GM18511 (cell line): ENCODE data around the gene OSBP.

Experiments
- ATAC-seq: cut with Tn5 transposase; IDR thresholded peaks from one replicate; pipeline ENCODE4 v1.9.1; 2021; ENCODE audit warnings: mild to moderate bottlenecking, moderate library complexity; ENCODE audit not compliant: unreplicated experiment

OSBP gene

DNA sequence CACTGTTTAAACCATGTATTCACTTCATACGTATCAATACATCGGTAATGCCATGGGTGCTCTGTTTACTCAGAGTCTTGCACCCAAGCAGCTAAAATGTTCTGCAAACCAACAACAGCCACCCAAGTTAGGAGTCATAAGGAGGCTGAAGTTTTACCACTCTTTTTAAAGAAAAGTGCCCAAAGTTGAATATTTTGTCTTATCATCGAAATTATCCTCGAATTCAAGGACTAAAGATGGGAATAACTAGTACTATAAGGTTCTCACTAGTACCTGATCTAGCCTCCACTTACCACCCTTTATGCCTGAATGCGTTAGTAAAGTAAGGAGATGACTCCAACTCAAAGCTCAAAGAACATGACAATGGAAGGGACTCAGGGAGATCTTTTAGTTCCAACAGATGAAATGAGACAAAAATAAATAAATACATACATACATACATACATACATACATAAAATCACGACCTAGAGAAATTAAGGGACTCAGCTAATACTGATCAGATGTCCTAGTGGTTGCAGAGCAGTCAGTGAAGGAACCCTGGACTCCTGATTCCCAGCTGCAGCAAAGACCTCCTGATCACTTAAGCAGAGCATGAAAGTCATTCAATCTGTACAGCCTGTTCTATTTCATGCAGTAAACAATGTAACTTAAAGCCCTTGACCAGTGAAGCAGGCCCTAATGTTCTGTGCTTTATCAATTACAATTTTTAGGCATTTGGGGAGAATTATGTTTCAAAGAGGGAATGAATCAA, 7.7 kb downstream of the OSBP start:
- no peak for ATAC-seq

DNA sequence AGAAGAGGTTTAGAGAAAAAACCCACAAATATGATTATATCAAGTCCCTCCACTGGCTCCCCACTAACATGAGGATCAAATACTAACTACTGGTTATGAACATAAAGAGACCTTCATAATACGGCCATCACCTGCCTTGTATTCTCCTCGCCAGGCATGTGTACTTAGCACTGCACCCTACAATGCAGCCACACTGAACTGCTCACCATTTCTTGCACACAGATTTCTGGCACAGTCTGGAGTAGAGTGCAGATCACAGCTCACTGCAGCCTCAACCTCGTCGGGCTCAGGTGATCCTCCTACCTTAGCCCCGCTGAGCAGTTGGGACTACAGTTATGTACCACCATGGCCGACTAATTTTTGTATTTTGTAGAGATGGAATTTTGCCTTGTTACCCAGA, 13.1 kb downstream of the OSBP start:
- ATAC-seq: no peak

DNA sequence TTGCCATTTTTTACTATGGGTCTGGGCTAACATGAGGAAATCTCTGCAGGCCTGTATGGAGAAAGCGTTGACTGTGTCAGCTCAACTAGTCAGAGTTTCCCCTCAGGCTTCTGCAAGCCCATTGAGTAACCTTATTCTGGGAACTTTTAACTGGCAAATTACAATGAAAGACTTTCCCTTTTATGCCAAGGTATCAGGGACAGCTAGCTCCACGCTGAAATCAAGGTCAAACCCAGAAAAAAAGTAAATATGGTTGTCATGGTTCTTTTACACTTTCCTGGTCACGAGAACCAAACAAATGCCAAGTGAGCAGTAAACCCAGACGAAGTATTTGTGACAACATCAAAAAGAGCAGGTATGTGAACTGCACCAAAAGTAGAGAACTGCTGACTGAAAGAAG, 13.8 kb downstream of the OSBP start:
- no peak for ATAC-seq

DNA sequence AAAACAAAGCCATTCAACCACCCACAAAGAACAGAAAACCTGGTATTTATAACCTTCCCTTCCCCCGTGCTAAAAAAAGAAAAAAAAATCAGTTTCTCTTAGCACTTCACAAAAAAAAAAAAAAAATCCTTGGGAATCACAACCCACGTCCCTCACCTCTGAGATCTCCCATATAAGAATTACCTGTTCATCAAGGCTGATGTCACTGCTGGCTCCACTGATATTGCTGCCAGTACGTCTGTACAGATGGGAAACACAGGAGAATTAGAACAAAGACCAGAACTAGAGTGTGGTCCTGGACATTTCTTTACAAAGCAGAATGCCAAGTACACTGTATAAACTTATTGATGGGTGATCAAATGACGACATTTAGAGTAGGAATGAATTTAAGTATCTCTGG, 14.9 kb downstream of the OSBP start:
- no peak for ATAC-seq

DNA sequence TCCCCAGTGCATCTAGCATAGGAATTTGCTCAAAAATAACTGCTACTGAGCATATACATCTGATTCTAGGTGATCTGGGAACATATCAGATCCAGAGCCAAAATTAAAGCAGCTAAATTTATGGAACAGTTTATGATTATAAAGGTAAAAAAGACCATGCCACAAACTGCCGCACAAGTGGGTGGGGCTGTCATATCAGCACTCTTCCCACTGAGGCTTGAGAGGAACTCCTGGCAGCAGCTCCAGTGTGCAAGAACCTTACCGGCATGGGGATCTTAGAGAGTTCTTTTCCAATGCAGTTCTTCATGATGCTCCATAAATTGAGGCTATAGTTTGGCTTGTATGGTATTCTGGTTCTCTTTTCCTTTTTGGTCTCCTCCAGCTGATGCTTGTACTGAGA, 15.3 kb downstream of the OSBP start:
- ATAC-seq: no peak

DNA sequence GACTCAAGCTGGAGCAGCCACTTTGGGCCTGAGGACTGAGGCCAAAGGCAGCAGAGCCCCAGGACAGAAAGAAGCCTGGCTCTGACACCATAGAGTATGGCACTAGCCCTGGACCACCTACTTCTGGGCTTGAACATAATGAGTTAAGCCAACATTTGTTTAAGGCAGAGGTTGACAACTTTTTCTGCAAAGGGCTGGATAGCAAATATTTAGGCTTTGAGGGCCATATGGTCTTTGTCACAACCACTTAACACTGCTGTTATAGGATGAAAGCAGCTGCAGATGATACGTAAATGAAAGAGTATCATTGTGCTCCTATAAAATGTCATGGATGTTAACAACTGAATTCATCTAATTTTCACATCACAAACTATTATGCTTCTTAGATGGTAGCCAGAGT, 16.6 kb downstream of the OSBP start:
- no peak for ATAC-seq

GRCh38 chr11:59584294-59584693, 31.3 kb downstream of the OSBP start:
- ATAC-seq: no peak

DNA sequence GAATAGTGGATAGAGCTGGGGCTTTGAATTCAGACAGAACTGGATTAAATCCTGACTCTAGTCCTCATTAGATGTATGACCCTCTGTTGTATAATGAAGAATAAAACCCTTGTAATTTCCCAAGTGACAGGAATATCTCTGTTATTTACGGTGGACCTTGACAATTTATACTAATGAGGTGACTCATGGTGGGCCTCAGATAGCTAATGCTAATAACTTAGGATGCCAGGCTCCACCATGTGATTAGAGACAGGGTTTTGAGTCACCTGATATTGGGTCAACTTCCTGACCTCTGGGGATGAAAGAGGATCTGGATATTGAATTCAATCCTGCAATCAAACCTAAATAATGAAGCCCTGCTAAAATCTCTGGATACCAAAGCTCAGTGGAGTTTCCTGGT, 33.6 kb downstream of the OSBP start:
- no peak for ATAC-seq

GRCh38 chr11:59578369-59578768, 37.2 kb downstream of the OSBP start:
- no peak for ATAC-seq

DNA sequence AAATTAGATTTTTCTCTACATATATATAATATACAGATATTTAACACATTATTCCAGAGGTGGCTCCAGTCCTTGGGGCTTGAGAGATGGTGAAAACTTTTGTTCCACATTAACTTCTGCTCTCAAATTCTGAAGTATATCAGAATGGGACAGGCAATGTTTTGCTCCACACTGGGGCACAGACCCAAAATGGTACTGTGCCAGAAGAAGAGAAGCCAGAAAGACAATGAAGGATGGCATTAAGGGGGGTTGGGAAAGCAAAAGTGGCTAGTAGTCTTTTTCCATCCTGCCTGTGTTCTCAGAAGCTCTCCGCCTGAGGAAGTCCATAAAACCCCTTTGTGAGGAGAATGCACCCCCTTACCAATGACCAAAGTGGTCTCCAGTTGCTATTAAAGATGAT, 40.1 kb downstream of the OSBP start:
- no peak for ATAC-seq

- ATAC-seq: no peak
Measured at GRCh38 chr11:59574932-59575502, 40.6 kb downstream of the OSBP start.

GRCh38 chr11:59574467-59574866, 41.1 kb downstream of the OSBP start:
- no peak for ATAC-seq

- ATAC-seq: no peak
Measured at GRCh38 chr11:59573216-59573615, 42.4 kb downstream of the OSBP start.

DNA sequence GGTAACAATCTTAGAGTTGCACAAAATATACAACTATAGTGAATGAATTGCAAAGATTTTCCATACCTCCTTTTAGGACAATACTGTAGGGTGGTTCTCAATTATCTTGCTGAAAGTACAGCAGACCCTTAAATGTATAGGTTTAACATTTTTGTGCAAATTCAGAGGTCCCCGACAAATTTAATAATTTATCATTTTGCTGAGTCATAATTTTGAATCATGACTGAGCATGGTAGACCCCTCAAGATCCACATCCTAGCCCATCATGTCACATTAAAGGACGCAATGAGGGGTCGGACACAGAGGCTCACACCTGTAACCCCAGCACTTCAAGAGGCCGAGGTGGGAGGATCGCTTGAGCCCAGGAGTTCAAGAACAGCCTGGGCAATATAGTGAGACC, 43.5 kb downstream of the OSBP start:
- ATAC-seq: no peak

- no peak for ATAC-seq
Measured at GRCh38 chr11:59562292-59562691, 53.3 kb downstream of the OSBP start.

DNA sequence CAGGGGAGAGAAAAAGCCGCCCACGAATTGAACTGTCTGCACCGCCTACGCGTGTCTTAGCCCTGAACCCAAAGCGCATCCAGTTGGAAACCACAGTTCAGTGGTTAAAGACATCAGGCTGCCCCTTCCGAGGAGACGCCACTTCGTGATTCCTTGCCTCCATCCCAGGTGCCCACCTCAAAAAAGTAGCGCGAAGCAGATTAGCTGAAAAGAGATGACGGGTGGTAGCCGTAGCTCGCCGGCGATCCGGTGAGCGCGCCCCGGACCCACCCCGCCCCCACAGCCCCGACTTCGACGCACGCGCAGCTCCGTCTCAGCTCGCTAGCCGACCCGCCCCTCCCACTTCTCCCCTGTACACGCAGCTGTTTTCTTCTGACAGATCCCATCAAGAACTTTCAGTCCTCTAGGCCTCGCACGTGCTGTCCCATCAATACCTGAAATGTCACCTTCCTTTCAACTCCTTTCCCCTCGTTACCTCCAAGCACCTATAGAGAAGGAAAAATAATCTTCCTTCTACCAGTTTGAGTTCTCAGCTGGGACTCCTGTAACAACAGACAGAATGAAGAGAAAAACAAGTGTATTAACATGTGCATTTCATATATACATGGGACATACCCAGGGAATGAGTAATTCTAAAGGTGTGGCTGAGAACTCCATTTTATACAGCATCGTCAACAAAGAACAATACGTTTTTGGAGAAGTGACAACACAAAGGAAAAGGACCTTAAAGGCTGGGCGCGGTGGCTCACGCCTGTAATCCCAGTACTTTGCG, 54.7 kb downstream of the OSBP start:
- ATAC-seq: peak; percentile 47

DNA sequence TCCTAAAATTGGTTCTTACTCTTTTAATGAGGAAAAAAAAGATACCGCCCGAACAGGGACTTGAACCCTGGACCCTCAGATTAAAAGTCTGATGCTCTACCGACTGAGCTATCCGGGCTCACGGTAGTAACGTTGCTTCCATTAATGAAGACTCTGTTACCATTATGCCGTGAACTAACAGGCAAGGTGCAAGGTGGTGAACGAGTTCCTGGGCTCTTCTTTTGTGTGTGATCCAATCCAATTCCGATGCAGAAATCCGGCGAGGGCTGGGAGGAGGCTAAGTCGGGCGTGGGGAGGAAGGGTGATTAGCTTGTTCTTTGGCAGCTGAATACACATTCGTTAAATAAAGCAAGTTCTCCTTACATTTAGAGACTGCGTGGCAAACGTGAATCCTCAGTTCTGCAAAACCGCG, 55.3 kb downstream of the OSBP start:
- peak; percentile 53 for ATAC-seq

DNA sequence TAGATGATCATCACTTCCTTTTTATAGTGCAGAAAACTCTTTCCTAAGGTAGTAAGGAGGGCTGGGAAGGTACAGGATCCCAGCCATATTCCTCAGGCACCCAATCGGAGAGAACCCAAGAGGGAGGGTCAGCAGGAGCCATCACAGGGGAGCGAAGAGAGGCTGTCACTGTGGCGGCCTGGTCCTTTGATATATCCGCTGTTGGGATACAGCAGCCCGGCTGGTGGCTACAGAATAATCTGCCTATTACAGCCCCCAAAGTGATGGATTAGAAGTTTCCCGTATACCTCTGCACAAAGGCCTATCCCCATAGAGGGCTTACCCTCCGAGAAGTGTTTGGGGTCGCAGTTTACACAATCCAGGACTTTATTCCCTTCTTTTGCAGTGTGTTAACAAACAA, 55.7 kb downstream of the OSBP start:
- ATAC-seq: peak; percentile 3

DNA sequence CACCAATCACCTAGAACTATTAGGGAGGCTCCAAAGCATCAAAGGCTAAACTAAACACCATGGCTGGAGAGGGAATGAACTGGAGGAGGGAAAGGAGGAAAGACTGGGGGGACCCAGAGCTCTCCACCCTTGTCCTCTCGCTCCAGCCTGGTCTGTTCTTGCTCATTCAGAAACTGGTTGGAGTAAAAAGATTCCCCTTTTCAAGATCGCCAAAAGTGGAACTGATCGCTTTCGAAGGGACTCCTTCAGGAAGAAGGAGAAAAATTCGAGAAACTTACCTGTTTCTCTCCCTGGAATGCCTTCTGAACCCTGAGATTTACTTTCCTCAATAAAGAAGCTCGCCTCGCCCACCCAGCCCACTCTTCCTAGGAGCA, 57.3 kb downstream of the OSBP start:
- no peak for ATAC-seq

DNA sequence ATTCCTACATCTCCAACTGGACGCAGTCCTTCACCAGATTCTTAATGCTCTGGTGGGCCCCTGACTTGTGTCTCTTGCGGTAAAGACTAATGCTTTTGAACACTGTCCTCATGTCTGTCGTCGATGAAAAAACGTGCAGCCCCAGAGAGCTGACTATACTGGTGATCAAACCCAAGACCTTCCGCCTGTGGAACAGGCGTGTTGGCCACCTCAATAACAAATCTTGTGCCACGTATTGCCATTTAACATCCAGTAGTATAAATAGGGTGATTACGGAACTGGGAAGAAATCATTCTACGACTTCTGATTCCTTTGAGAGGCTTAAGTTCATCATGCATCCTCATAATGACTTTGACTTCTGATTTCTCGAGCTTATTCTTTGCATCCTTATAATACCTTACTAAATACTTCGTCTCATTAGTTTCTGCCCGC, 58.6 kb downstream of the OSBP start:
- peak; percentile 6 for ATAC-seq

- ATAC-seq: peak; percentile 28
Measured at GRCh38 chr11:59556115-59556916, 59.3 kb downstream of the OSBP start.
